Measurements from ENCODE around the gene CPED1. TPM values are rescaled to one million over a fixed set of nuclear protein-coding genes. Genes with fewer than 3 reads are reported as not detected.
"Not testable (repeated sequence)": the region's sequence is repeated elsewhere in the genome, so short reads cannot be mapped to it uniquely, and the experiment has no call there.

CPED1 gene
- total RNA-seq, 1 experiment from 2014 or later, result 0.44 TPM

- Mint-ChIP-seq H3K4me3 (no peak overlapping the region), H3K27me3 (ENCODE audit: low read depth) (no peaks in the 10 kb centered on the region), H3K36me3 (peaks cover 3% of the 10 kb centered on the region; the same call in 1 of the 2 replicates), H3K27ac (no peak overlapping the region), H3K9me3 (peaks cover 15% of the 10 kb centered on the region), H3K4me1 (no peaks in the 10 kb centered on the region)
- ChIA-PET POLR2A (no interaction called here), CTCF (no interaction called here)
- TF ChIP-seq JAZF1 (CRISPR knock-in tag; IDR thresholded peaks at IDR 0.05) (no peak), ARID4B (CRISPR knock-in tag; IDR thresholded peaks at IDR 0.05; ENCODE audit: borderline replicate concordance) (no peak), ZNF317 (CRISPR knock-in tag; IDR thresholded peaks at IDR 0.05; ENCODE audit: borderline replicate concordance, low read depth) (no peak)
- DNase-seq (ENCODE audit: low spot score), result no peak
- no peak for ATAC-seq
Observed at GRCh38 chr7:121219026-121219425, 230.5 kb downstream of the CPED1 start.

- CTCF ChIA-PET; H3K27ac Mint-ChIP-seq; H3K4me3 Mint-ChIP-seq; ATAC-seq; POLR2A ChIA-PET; H3K27me3 Mint-ChIP-seq (ENCODE audit: low read depth); DNase-seq (ENCODE audit: low spot score); H3K36me3 Mint-ChIP-seq; H3K4me1 Mint-ChIP-seq: not testable (repeated sequence)
- peaks cover 20% of the 10 kb centered on the region for H3K9me3 Mint-ChIP-seq
Observed at GRCh38 chr7:121221108-121221507, 232.6 kb downstream of the CPED1 start.

- POLR2A ChIA-PET, result no interaction called here
- ATAC-seq, result no peak
- Mint-ChIP-seq H3K9me3 (peaks cover 5% of the 10 kb centered on the region), H3K27ac (no peak overlapping the region), H3K36me3 (no peaks in the 10 kb centered on the region), H3K4me3 (no peak overlapping the region), H3K27me3 (ENCODE audit: low read depth) (no peaks in the 10 kb centered on the region; the same call in 1 of the 2 replicates), H3K4me1 (no peaks in the 10 kb centered on the region)
- no peak for TF ChIP-seq JAZF1 (CRISPR knock-in tag; IDR thresholded peaks at IDR 0.05)
- TF ChIP-seq OVOL2 (CRISPR knock-in tag; IDR thresholded peaks at IDR 0.05; ENCODE audit: borderline replicate concordance), result no peak
- TF ChIP-seq CTCF (IDR thresholded peaks at IDR 0.05), result no peak
- no peak for TF ChIP-seq USF2 (CRISPR knock-in tag; IDR thresholded peaks at IDR 0.05)
- no peak for TF ChIP-seq STAT6 (CRISPR knock-in tag; conservative IDR thresholded peaks at IDR 0.05; ENCODE audit: low read depth)
- no peak for TF ChIP-seq TEAD4 (CRISPR knock-in tag; IDR thresholded peaks at IDR 0.05)
- TF ChIP-seq ZNF263 (CRISPR knock-in tag; IDR thresholded peaks at IDR 0.05; ENCODE audit: low read depth), result no peak
- CTCF ChIA-PET, result no interaction called here
- no peak for DNase-seq (ENCODE audit: low spot score)
Observed at GRCh38 chr7:121228779-121229178, 240.3 kb downstream of the CPED1 start.

GRCh38 chr7:121235201-121235600 lies 246.7 kb downstream of the CPED1 start:
- H3K27me3 Mint-ChIP-seq (ENCODE audit: low read depth), result no peaks in the 10 kb centered on the region
- ATAC-seq (no peak), DNase-seq (ENCODE audit: low spot score) (no peak)
- no peaks in the 10 kb centered on the region for H3K36me3 Mint-ChIP-seq
- ChIA-PET POLR2A (no interaction called here), CTCF (no interaction called here)
- no peak overlapping the region for H3K4me3 Mint-ChIP-seq
- TF ChIP-seq EMX1 (CRISPR knock-in tag; IDR thresholded peaks at IDR 0.05), result no peak
- no peak for TF ChIP-seq E2F5 (CRISPR knock-in tag; IDR thresholded peaks at IDR 0.05)
- TF ChIP-seq KAT7 (CRISPR knock-in tag; IDR thresholded peaks at IDR 0.05; ENCODE audit: borderline replicate concordance), result no peak
- no peaks in the 10 kb centered on the region for H3K4me1 Mint-ChIP-seq
- H3K27ac Mint-ChIP-seq, result no peak overlapping the region
- H3K9me3 Mint-ChIP-seq, result no peaks in the 10 kb centered on the region

All from WTC11 (cell line).